ENCODE measurements around the gene MAPK6.
"Not testable (repeated sequence)": the region's sequence is repeated elsewhere in the genome, so short reads cannot be mapped to it uniquely, and the experiment has no call there.

Gene MAPK6

GRCh38 chr15:52018693-52019393 is at the start of gene MAPK6:
MAPK6 (plus strand) TSS chr15:52019219; CDS start chr15:52046461, 27,242 bp downstream.
- DNase-seq: peak; percentile 96 to 99 (median 99)

- DNase-seq: no peak
These were observed 49.3 kb upstream of the MAPK6 start for GRCh38 chr15:51969728-51970127.

- DNase-seq: no peak
These were observed 48.7 kb upstream of the MAPK6 start for GRCh38 chr15:51970132-51970817.

DNA sequence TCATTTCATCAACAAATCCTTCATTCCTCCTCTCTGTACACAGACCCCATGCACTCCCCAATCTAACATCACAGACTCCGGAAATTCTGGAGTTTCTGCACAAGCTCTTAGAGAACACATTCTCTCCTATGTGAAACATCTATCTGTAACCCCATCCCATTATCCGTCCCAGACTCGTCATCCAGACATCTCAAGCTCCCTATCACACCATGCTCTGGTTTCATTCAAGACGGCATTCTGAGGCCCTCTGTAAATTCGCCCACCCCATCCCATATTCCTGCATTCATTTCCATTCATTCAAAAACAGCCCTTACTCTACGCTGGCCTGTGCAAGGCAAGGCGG is 48.0 kb upstream of the MAPK6 start:
- DNase-seq: no peak

- peak; percentile 97 to 99 (median 99) for DNase-seq
These were observed 47.5 kb upstream of the MAPK6 start, which contains the start of gene LEO1 for GRCh38 chr15:51971375-51972133. LEO1 (minus strand) TSS chr15:51971778; CDS start chr15:51971745, 33 bp downstream.

DNA sequence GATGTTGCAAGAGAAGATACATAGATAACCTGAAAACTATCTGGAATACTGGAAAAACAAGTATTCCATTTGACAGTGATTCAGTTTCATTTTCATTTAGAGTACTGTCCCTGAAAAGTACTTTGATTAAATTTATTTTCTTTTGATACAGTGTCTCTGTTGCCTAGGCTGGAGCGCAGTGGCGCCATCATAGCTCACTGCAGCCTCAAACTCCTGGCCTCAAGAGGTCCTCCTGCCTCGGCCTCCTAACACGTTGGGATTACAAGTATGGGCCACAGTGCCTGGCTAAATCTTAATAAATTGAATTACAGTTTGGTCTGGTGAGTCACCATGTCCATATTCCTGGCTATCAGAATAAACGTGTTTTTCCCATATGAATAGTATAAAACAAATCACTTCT is 45.8 kb upstream of the MAPK6 start:
- no peak for DNase-seq

GRCh38 chr15:51973775-51974174 is 45.2 kb upstream of the MAPK6 start:
- DNase-seq: no peak

- peak; percentile 70 to 87 (median 86) for DNase-seq
These were observed 36.8 kb upstream of the MAPK6 start for GRCh38 chr15:51982013-51982769.

GRCh38 chr15:51982770-51983103 is 36.3 kb upstream of the MAPK6 start:
- DNase-seq: peak in 2 of 3 donors; percentile 25 to 41

DNA sequence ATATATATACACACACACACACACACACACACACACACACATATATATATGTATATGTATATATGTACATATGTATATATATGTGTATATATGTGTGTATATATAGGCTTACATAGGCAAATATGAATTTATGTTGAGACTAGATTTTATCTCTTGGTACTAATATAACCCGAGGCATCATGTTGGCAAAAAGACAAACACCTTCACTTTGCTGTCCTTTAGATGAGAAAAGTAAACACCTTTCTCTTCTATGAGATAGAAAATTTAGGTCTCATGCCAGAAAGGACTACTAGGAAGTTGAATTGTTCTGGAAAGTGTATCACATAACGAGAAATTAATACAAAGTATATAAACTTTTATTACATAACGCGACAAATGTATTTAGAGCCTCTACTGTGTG is 27.9 kb upstream of the MAPK6 start:
- DNase-seq: no peak

DNA sequence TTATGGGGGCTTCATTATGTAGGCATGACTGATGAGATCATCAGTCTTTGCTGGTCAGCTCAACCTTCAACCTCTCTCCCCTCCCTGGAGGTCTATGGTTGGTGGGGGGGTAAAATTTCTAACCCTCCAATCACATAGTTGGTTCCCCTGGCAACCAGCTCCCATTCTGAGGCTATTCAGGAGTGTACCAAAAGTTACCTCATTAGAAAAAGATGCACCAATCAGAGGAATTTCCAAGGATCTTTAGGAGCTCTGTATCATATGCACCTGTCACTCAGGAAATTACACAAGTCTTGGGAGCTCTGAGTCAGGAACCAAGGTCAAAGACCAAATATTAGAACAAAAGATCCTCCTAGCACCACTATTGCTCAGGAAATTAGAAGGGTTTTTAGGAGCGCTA is 26.1 kb upstream of the MAPK6 start:
- DNase-seq: peak in 1 of 3 donors; percentile 30

- DNase-seq: no peak
These were observed 16.7 kb upstream of the MAPK6 start for GRCh38 chr15:52002351-52002750.

- DNase-seq: not testable (repeated sequence)
These were observed 15.9 kb upstream of the MAPK6 start for GRCh38 chr15:52003089-52003488.

GRCh38 chr15:52003710-52004109 is 15.3 kb upstream of the MAPK6 start:
- no peak for DNase-seq

DNA sequence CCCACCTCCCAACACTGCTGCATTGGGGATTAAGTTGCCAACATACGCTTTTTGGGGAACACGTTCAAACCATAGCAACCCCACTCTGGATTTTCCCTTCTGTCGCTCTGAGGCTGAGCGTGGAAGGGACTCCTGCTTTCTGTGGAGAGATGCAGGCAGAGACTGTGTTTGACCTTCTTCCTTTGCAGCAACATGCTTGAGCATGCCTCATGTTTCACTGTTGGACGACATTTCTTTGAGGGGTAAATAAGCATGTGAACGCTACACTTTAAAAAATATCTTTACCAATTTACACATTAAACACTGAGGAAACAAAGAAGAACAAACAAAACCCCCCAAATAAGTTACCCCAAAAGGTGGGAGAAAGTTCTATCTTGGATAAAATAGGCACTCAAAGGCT is 14.2 kb upstream of the MAPK6 start:
- no peak for DNase-seq

GRCh38 chr15:52005748-52006701 is 13.0 kb upstream of the MAPK6 start:
- DNase-seq: peak; percentile 54 to 81 (median 76)

DNA sequence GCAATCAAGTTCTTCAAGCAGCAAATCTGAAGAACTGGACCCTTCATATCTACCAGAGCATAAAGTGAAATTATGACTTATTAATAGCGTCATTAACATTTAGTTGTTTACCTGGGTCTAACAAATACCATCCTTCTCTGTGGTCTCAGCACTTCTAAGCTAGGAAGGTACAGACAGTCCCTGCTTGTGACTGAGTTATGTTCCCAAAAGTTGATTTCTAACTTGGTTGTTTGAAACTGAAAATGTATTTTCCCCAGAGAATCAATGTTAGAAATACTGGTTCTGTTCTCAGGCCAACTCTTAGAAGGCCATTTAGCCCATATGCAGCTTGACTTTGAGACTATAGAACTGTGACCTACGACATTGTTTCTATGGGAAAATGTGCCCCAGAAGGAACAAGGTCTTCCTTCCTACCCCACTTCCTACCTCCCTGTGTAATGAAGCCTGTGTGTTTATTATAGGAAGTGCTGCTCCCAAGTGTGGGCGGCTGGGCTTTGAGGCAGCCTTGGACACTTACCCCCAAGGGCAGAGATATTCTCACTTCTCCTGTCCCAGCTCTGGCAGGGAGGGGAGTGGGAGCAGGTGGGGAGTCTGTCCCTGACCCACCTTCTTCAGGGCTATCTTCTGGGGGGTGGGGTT is 12.2 kb upstream of the MAPK6 start:
- peak; percentile 61 to 69 (median 66) for DNase-seq

DNA sequence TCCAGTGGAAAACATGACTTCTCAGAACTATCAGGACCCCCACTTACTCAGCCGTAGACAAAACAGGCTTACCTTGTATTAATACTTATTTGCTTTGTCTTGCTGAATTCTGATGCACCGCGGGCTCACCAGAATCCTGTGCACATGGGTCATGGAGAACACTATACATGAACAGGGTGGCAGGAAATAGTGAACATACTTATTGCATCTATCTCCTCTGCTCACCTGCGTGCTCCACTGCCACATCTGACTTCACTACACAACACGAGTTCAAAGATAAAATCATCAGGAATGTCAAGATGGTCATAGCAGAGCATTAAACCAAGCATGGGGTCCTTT is 10.7 kb upstream of the MAPK6 start:
- DNase-seq: no peak

DNA sequence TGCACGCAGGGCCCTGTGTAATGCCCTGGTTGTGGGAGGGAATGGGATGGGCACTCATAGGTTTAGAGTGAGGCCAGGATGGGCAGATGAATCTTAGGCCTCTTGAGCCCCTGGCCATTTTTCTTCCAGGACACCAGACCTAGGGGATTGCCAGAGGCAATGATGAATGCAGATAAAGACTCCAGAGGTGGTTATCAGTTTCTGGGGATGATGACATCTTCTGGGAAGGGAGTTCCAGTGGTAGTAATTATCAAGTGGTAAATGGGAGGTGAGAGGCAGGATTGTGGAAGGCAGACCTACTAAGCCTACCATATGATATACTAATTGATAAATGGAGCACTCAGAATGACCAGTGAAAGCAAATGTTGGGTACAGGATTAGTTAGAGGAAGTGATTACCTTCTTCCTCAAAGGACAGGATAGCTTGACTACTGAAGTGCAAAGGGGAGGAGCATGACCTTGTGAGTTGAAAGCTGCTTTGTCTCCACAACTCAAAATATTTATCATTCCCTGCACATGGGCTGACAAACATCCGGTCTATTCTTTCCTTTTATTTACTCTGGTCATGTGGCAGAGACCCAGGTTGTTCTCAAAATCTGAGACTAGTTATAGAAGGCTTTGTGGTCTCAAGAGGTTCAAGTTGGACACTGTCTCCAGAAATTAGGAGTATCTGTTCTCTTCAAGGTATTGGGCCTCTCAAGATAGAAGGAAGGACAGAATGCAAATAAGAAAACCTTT is 10.2 kb upstream of the MAPK6 start:
- DNase-seq: peak; percentile 11 to 31 (median 29)
